Measurements from ENCODE around the gene LRRC4B.

The LRRC4B gene

GRCh38 chr19:50522881-50523280, 45.4 kb downstream of the LRRC4B start:
- POLR2A ChIA-PET = interaction anchor here (0.5 kb wide), 1 partner anchor 54 kb away, joined by 5 read pairs; no protein-coding TSS in a partner anchor
- DNase-seq (ENCODE audit: extremely low spot score) = no peak
- TF ChIP-seq CTCF (IDR thresholded peaks at IDR 0.05; ENCODE audit: control extremely low read depth, extremely low read depth, low read depth, missing control alignments) = no peak
- CTCF ChIA-PET = interaction anchor here (0.6 to 4.6 kb wide), 3 partner anchors 15 to 261 kb away, joined by 3 to 19 read pairs (median 6); no protein-coding TSS in a partner anchor

- no peak for DNase-seq (ENCODE audit: extremely low spot score)
- POLR2A ChIA-PET = no interaction called here
- CTCF ChIA-PET = interaction anchor here (1.5 to 4.6 kb wide), 2 partner anchors 17 to 35 kb away, joined by 6 to 19 read pairs; no protein-coding TSS in a partner anchor
- no peak for TF ChIP-seq CTCF (IDR thresholded peaks at IDR 0.05; ENCODE audit: control extremely low read depth, extremely low read depth, low read depth, missing control alignments)
Observed at GRCh38 chr19:50520822-50521465, 47.3 kb downstream of the LRRC4B start.

- ChIA-PET POLR2A (no interaction called here), CTCF (interaction anchor here (1.3 kb wide), 1 partner anchor 19 kb away, joined by 6 read pairs; no protein-coding TSS in a partner anchor)
- no peak for DNase-seq (ENCODE audit: extremely low spot score)
- no peak for TF ChIP-seq CTCF (IDR thresholded peaks at IDR 0.05; ENCODE audit: control extremely low read depth, extremely low read depth, low read depth, missing control alignments)
Observed at GRCh38 chr19:50519006-50519575, 49.1 kb downstream of the LRRC4B start.

- DNase-seq (ENCODE audit: extremely low spot score) = no peak
- POLR2A ChIA-PET = interaction anchor here (0.6 kb wide), 1 partner anchor 405 kb away, joined by 5 read pairs; no protein-coding TSS in a partner anchor
- no peak for TF ChIP-seq CTCF (IDR thresholded peaks at IDR 0.05; ENCODE audit: control extremely low read depth, extremely low read depth, low read depth, missing control alignments)
- CTCF ChIA-PET = interaction anchor here (1.3 kb wide), 1 partner anchor 19 kb away, joined by 6 read pairs; no protein-coding TSS in a partner anchor
Observed at GRCh38 chr19:50518091-50519005, 49.9 kb downstream of the LRRC4B start.

- POLR2A ChIA-PET = no interaction called here
- CTCF ChIA-PET = no interaction called here
- DNase-seq (ENCODE audit: extremely low spot score) = no peak
- no peak for TF ChIP-seq CTCF (IDR thresholded peaks at IDR 0.05; ENCODE audit: control extremely low read depth, extremely low read depth, low read depth, missing control alignments)
Observed at GRCh38 chr19:50517704-50518075, 50.5 kb downstream of the LRRC4B start.

Measured in GM10248 (cell line).